ENCODE measurements around the gene KIAA1549. TPM values are rescaled to one million over a fixed set of nuclear protein-coding genes. Genes with fewer than 3 reads are reported as not detected.

The KIAA1549 gene
- total RNA-seq, 2 donors from 2014 or later = 0.95 to 1.8 TPM

- no peak overlapping the region for H3K4me3 ChIP-seq
- no peak overlapping the region for H3K27ac ChIP-seq
- DNase-seq (ENCODE audit: low spot score) (no peak), ATAC-seq (ENCODE audit: insufficient number of reproducible peaks, low FRiP score, low read depth) (no peak)
- TF ChIP-seq CTCF (IDR thresholded peaks at IDR 0.05) = no peak
- no peaks in the 10 kb centered on the region for H3K4me1 ChIP-seq (ENCODE audit: control insufficient read depth in 1 of 2, low read depth in 2 of 2)
- H3K36me3 ChIP-seq = no peaks in the 10 kb centered on the region
- H3K9me3 ChIP-seq = no peaks in the 10 kb centered on the region
- H3K27me3 ChIP-seq (replicated peaks; ENCODE audit: insufficient read depth) = no peaks in the 10 kb centered on the region
These were observed 107.8 kb downstream of the KIAA1549 start for GRCh38 chr7:138873220-138873892.

DNA sequence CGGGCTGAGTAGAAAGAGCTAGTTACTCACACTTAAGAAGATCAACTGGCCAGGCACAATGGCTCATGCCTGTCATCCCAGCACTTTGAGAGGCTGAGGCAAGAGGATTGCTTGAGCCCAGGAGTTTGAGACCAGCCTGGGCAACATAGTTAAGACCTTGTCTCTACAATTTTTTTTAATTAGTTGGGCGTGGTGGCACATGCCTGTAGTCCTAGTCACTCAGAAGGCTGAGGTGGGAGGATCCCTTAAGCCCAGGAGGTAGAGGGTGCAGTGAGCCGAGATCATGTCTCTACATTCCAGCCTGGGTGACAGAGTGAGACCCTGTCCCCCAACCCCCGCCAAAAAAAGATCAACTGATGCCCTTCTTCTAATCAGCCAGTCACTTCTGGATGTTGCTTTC lies 108.6 kb downstream of the KIAA1549 start:
- Histone ChIP-seq H3K4me3 (no peak overlapping the region), H3K9me3 (no peaks in the 10 kb centered on the region), H3K27ac (no peak overlapping the region), H3K27me3 (replicated peaks; ENCODE audit: insufficient read depth) (no peaks in the 10 kb centered on the region), H3K4me1 (ENCODE audit: control insufficient read depth in 1 of 2, low read depth in 2 of 2) (no peaks in the 10 kb centered on the region), H3K36me3 (no peaks in the 10 kb centered on the region)
- TF ChIP-seq CTCF (IDR thresholded peaks at IDR 0.05) = no peak
- no peak for ATAC-seq (ENCODE audit: insufficient number of reproducible peaks, low FRiP score, low read depth)
- DNase-seq (ENCODE audit: low spot score) = no peak

GRCh38 chr7:138871814-138872090 lies 109.4 kb downstream of the KIAA1549 start:
- no peaks in the 10 kb centered on the region for H3K9me3 ChIP-seq
- no peaks in the 10 kb centered on the region for H3K27me3 ChIP-seq (replicated peaks; ENCODE audit: insufficient read depth)
- no peak for ATAC-seq (ENCODE audit: insufficient number of reproducible peaks, low FRiP score, low read depth)
- DNase-seq (ENCODE audit: low spot score) = no peak
- TF ChIP-seq CTCF (IDR thresholded peaks at IDR 0.05) = no peak
- H3K36me3 ChIP-seq = no peaks in the 10 kb centered on the region
- no peaks in the 10 kb centered on the region for H3K4me1 ChIP-seq (ENCODE audit: control insufficient read depth in 1 of 2, low read depth in 2 of 2)
- H3K27ac ChIP-seq = no peak overlapping the region
- no peak overlapping the region for H3K4me3 ChIP-seq

GRCh38 chr7:138871065-138871813 lies 110.0 kb downstream of the KIAA1549 start:
- ATAC-seq (ENCODE audit: insufficient number of reproducible peaks, low FRiP score, low read depth) (no peak), DNase-seq (ENCODE audit: low spot score) (no peak)
- H3K27me3 ChIP-seq (replicated peaks; ENCODE audit: insufficient read depth) = no peaks in the 10 kb centered on the region
- no peaks in the 10 kb centered on the region for H3K4me1 ChIP-seq (ENCODE audit: control insufficient read depth in 1 of 2, low read depth in 2 of 2)
- H3K4me3 ChIP-seq = no peak overlapping the region
- no peaks in the 10 kb centered on the region for H3K36me3 ChIP-seq
- no peak overlapping the region for H3K27ac ChIP-seq
- no peak for TF ChIP-seq CTCF (IDR thresholded peaks at IDR 0.05)
- H3K9me3 ChIP-seq = no peaks in the 10 kb centered on the region

DNA sequence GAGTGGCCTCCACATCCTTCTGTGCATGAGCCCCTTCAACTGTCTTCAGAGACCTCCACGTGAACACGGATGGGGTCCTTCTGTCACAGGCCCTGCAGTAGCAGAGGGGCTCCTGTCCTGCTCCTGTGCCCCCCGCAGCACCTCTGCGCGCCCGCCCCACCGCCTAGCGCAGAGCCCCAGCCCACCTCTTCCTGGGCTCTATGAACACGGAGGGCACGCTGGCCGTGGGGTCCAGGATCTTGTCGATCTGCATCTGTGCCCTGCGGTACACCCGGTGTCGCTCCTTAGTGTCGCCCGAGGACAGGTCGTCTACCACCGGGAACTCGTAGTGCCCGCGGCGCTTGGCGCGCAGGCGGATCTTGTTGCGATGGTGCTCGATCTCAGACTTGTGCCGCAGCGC lies 111.8 kb downstream of the KIAA1549 start:
- Histone ChIP-seq H3K4me3 (no peak overlapping the region), H3K9me3 (no peaks in the 10 kb centered on the region), H3K27me3 (replicated peaks; ENCODE audit: insufficient read depth) (no peaks in the 10 kb centered on the region), H3K27ac (no peak overlapping the region), H3K4me1 (ENCODE audit: control insufficient read depth in 1 of 2, low read depth in 2 of 2) (no peaks in the 10 kb centered on the region), H3K36me3 (no peaks in the 10 kb centered on the region)
- no peak for ATAC-seq (ENCODE audit: insufficient number of reproducible peaks, low FRiP score, low read depth)
- DNase-seq (ENCODE audit: low spot score) = no peak
- no peak for TF ChIP-seq CTCF (IDR thresholded peaks at IDR 0.05)
